Transverse colon (tissue), 4 donors: ENCODE results near the gene CORIN. TPM values are rescaled to one million over a fixed set of nuclear protein-coding genes. Genes with fewer than 3 reads are reported as not detected.

ENCODE experiments used
- DNase-seq: peaks from one replicate; pipeline ENCODE4 v3.0.0-alpha.2; 2019
- H3K27ac ChIP-seq, 4 donors: fragments of 200-600 bp; sonication (generic); 2 replicates each; pipeline ENCODE4 v1.5.1; 2016 to 2018; ENCODE audit warnings: inconsistent platforms in 4 of 4
- H3K27me3 ChIP-seq: fragments of 200-600 bp; sonication (generic); 2 replicates; pipeline ENCODE4 v1.5.1; 2017; ENCODE audit warnings: inconsistent platforms
- H3K36me3 ChIP-seq, 4 donors: fragments of 200-600 bp; sonication (generic); 2 replicates each; pipeline ENCODE4 v1.5.1; 2017 to 2019; ENCODE audit warnings: inconsistent platforms in 4 of 4
- H3K4me1 ChIP-seq, 4 donors: fragments of 200-600 bp; sonication (generic); 2 replicates each; pipeline ENCODE4 v1.5.1; 2017 to 2020; ENCODE audit warnings: inconsistent platforms in 4 of 4
- H3K4me3 ChIP-seq, 4 donors: fragments of 200-600 bp; sonication (generic); 1 replicate in 1 of 4; 2 replicates in 3 of 4; pipeline versions ENCODE4 v1.5.1 to v1.6.1; 2017 to 2019; ENCODE audit warnings: inconsistent platforms in 4 of 4
- H3K9me3 ChIP-seq, 2 donors: fragments of 200-600 bp; sonication (generic); 2 replicates each; pipeline ENCODE4 v1.5.1; 2017 to 2019; ENCODE audit warnings: inconsistent platforms in 2 of 2
- CTCF ChIP-seq, 5 experiments: fragments of 200-600 bp in 3 of 5; fragments of 450-650 bp in 2 of 5; sonication (generic) in 3 of 5; IDR thresholded peaks; 1 replicate in 2 of 5; 2 replicates in 3 of 5; pipeline ENCODE4 v1.5.1; 2016 to 2017; ENCODE audit warnings: antibody characterized with exemption in 5 of 5, inconsistent platforms in 3 of 5, mild to moderate bottlenecking in 2 of 5, moderate library complexity in 1 of 5
- EP300 ChIP-seq: sonication (generic); formaldehyde crosslinking; IDR thresholded peaks from one replicate; pipeline ENCODE4 v1.6.1; 2017; ENCODE audit warnings: antibody characterized with exemption, low read depth
- POLR2A ChIP-seq: fragments of 450-650 bp; IDR thresholded peaks from one replicate; pipeline ENCODE4 v1.6.1; 2016; ENCODE audit warnings: antibody characterized with exemption, mild to moderate bottlenecking, moderate library complexity
- POLR2AphosphoS5 ChIP-seq, 3 donors: sonication (generic); formaldehyde crosslinking; IDR thresholded peaks; one replicate each; pipeline ENCODE4 v1.6.1; 2016; ENCODE audit warnings: antibody characterized with exemption in 3 of 3
- WGBS, 2 donors: methylation state at CpG; one replicate each; pipeline ENCODE4 v1.1.5; 2018; ENCODE audit warnings: low coverage in 1 of 2; 5-methylcytosine and 5-hydroxymethylcytosine counted together
- in situ Hi-C, 4 donors: fragments of 200-750 bp; cut with MboI; loops; one replicate each; pipeline versions ENCODE4 v1.15.0 to v1.15.1; 2017; ENCODE audit warnings: low sequenced_read_pairs in 3 of 4, low pct_ligation_motif_present in 1 of 4, low pct_unique_long_range_greater_than_20kb in 1 of 4
- intact Hi-C: fragments of 100-400 bp; cut with DNase I; formaldehyde crosslinking; loops from one replicate; pipeline ENCODE4 v1.15.1; 2023; ENCODE audit warnings: low total_unique reads
- total RNA-seq, 4 donors: library from RNA; depleted of rRNA; stranded (reverse); fragments of >200 nt; gene quantifications; one replicate each; pipeline ENCODE4 v1.1.0, GENCODE V29; 2016

The CORIN gene
- total RNA-seq, 4 donors from 2014 or later = 0.82 to 1.6 TPM; not detected in 2

GRCh38 chr4:47737326-47737725, 100.5 kb downstream of the CORIN start:
- no peaks in the 10 kb centered on the region for H3K36me3 ChIP-seq
- in situ Hi-C loops (no loop called here), intact Hi-C loops (no loop called here)
- H3K27ac ChIP-seq = no peak overlapping the region
- DNase-seq = no peak
- peaks cover 5 to 7% of the 10 kb centered on the region in 2 donors for H3K9me3 ChIP-seq
- no peak for TF ChIP-seq CTCF (IDR thresholded peaks at IDR 0.05)
- TF ChIP-seq POLR2A = no peak
- TF ChIP-seq EP300 = no peak
- TF ChIP-seq POLR2AphosphoS5 (IDR thresholded peaks at IDR 0.05) = no peak
- H3K27me3 ChIP-seq = no peaks in the 10 kb centered on the region
- no peaks in the 10 kb centered on the region for H3K4me1 ChIP-seq
- WGBS, 2 donors = 76% methylated on average over 1 of the region's 1 CpG; no CpG with 5 or more reads in 1 of the 2 donors
- H3K4me3 ChIP-seq = no peak overlapping the region

- in situ Hi-C loops = no loop called here
- 72 to 100% methylated on average over 1 to 2 of the region's 2 CpGs for WGBS, 2 donors
- Histone ChIP-seq H3K36me3 (no peaks in the 10 kb centered on the region), H3K27me3 (no peaks in the 10 kb centered on the region), H3K9me3 (peaks cover 5 to 7% of the 10 kb centered on the region in 2 donors), H3K27ac (no peak overlapping the region), H3K4me1 (no peaks in the 10 kb centered on the region), H3K4me3 (no peak overlapping the region)
- no peak for DNase-seq
- no peak for TF ChIP-seq POLR2A
- no peak for TF ChIP-seq EP300
- TF ChIP-seq CTCF (IDR thresholded peaks at IDR 0.05) = no peak
- intact Hi-C loops = no loop called here
Measured at GRCh38 chr4:47736555-47736954, 101.3 kb downstream of the CORIN start.

- intact Hi-C loops (no loop called here), in situ Hi-C loops (no loop called here)
- WGBS, 2 donors = 30 to 44% methylated on average over 1 of the region's 1 CpG
- DNase-seq = no peak
- H3K27ac ChIP-seq = no peak overlapping the region
- no peak overlapping the region for H3K4me3 ChIP-seq
- H3K4me1 ChIP-seq = no peaks in the 10 kb centered on the region
- peaks cover 5 to 7% of the 10 kb centered on the region in 2 donors for H3K9me3 ChIP-seq
- TF ChIP-seq CTCF (IDR thresholded peaks at IDR 0.05) (no peak), POLR2AphosphoS5 (IDR thresholded peaks at IDR 0.05) (no peak), POLR2A (no peak), EP300 (no peak)
- H3K27me3 ChIP-seq = no peaks in the 10 kb centered on the region
- H3K36me3 ChIP-seq = no peaks in the 10 kb centered on the region
Measured at GRCh38 chr4:47736146-47736545, 101.7 kb downstream of the CORIN start.

- Histone ChIP-seq H3K27me3 (no peaks in the 10 kb centered on the region), H3K27ac (no peak overlapping the region), H3K4me3 (no peak overlapping the region), H3K36me3 (no peaks in the 10 kb centered on the region), H3K4me1 (no peaks in the 10 kb centered on the region), H3K9me3 (no peaks in the 10 kb centered on the region)
- 53 to 54% methylated on average over 9 of the region's 9 CpGs for WGBS, 2 donors
- in situ Hi-C loops = no loop called here
- intact Hi-C loops = no loop called here
- no peak for DNase-seq
- TF ChIP-seq EP300 (no peak), POLR2AphosphoS5 (IDR thresholded peaks at IDR 0.05) (no peak), CTCF (IDR thresholded peaks at IDR 0.05) (no peak), POLR2A (no peak)
Measured at GRCh38 chr4:47733302-47734175, 104.3 kb downstream of the CORIN start.
